ENCODE data around the gene RAB11FIP4.

The RAB11FIP4 gene

GRCh38 chr17:31495022-31495885 is 103.8 kb downstream of the RAB11FIP4 start:
- no peak for DNase-seq (ENCODE audit: low spot score)
- in situ Hi-C loops (cut with MboI; ENCODE audit: low pct_unique_long_range_greater_than_20kb, low sequenced_read_pairs, unreplicated experiment) = no loop called here
- TF ChIP-seq CTCF (IDR thresholded peaks at IDR 0.05; ENCODE audit: extremely low read depth, insufficient read depth, missing control alignments) = no peak

- no peak for DNase-seq (ENCODE audit: low spot score)
- in situ Hi-C loops (cut with MboI; ENCODE audit: low pct_unique_long_range_greater_than_20kb, low sequenced_read_pairs, unreplicated experiment) = no loop called here
- TF ChIP-seq CTCF (IDR thresholded peaks at IDR 0.05; ENCODE audit: extremely low read depth, insufficient read depth, missing control alignments) = no peak
Observed at GRCh38 chr17:31496097-31496496, 104.6 kb downstream of the RAB11FIP4 start.

GRCh38 chr17:31496601-31497000 is 105.1 kb downstream of the RAB11FIP4 start:
- DNase-seq (ENCODE audit: low spot score) = no peak
- no peak for TF ChIP-seq CTCF (IDR thresholded peaks at IDR 0.05; ENCODE audit: extremely low read depth, insufficient read depth, missing control alignments)
- in situ Hi-C loops (cut with MboI; ENCODE audit: low pct_unique_long_range_greater_than_20kb, low sequenced_read_pairs, unreplicated experiment) = no loop called here

GRCh38 chr17:31497431-31497830 is 106.0 kb downstream of the RAB11FIP4 start:
- in situ Hi-C loops (cut with MboI; ENCODE audit: low pct_unique_long_range_greater_than_20kb, low sequenced_read_pairs, unreplicated experiment) = no loop called here

GRCh38 chr17:31497994-31498826 is 106.7 kb downstream of the RAB11FIP4 start:
- no peak for TF ChIP-seq CTCF (IDR thresholded peaks at IDR 0.05; ENCODE audit: extremely low read depth, insufficient read depth, missing control alignments)
- DNase-seq (ENCODE audit: low spot score) = no peak
- in situ Hi-C loops (cut with MboI; ENCODE audit: low pct_unique_long_range_greater_than_20kb, low sequenced_read_pairs, unreplicated experiment) = no loop called here

More at GRCh38 chr17:31497431-31497830, 106.0 kb downstream of the RAB11FIP4 start:
- TF ChIP-seq CTCF (IDR thresholded peaks at IDR 0.05; ENCODE audit: extremely low read depth, insufficient read depth, missing control alignments) = no peak
- DNase-seq (ENCODE audit: low spot score) = no peak

GRCh38 chr17:31499771-31500554 is 108.5 kb downstream of the RAB11FIP4 start:
- no peak for DNase-seq (ENCODE audit: low spot score)
- no peak for TF ChIP-seq CTCF (IDR thresholded peaks at IDR 0.05; ENCODE audit: extremely low read depth, insufficient read depth, missing control alignments)
- in situ Hi-C loops (cut with MboI; ENCODE audit: low pct_unique_long_range_greater_than_20kb, low sequenced_read_pairs, unreplicated experiment) = no loop called here
